IMR-90 (cell line): Measurements from ENCODE around the gene SKP1. TPM values are rescaled to one million over a fixed set of nuclear protein-coding genes. Genes with fewer than 3 reads are reported as not detected.

ENCODE experiments used
- ATAC-seq: fragments of 200-7000 bp; cut with Tn5 transposase; 2 replicates; pipeline ENCODE4 v1.9.1; 2020; ENCODE audit warnings: low read depth, mild to moderate bottlenecking, moderate library complexity
- BruUV-seq: library from RNA; stranded (reverse); fragments of 400-500 nt; replicated peaks from 2 replicates; lab custom pipeline; 2021; lab: Mats Ljungman, UMichigan
- CTCF ChIA-PET: fragments of 300-600 bp; formaldehyde crosslinking; extraction: SDS; loops from one replicate; lab custom pipeline; 2021; ENCODE audit warnings: antibody characterized with exemption; lab: Yijun Ruan, JAX
- POLR2A ChIA-PET: fragments of 300-600 bp; sonication (Branson Sonifier 250); formaldehyde crosslinking; loops from one replicate; lab custom pipeline; 2022; ENCODE audit warnings: antibody characterized with exemption; ENCODE audit not compliant: unreplicated experiment; lab: Charles Lee
- DNase-seq: peaks from one replicate; pipeline ENCODE4 v3.0.0; 2013
- H2AFZ ChIP-seq: replicated peaks from 2 replicates; pipeline ENCODE3; 2013; ENCODE audit warnings: low read length, mild to moderate bottlenecking; ENCODE audit not compliant: poor library complexity
- H2AK5ac ChIP-seq: 2 replicates; pipeline ENCODE4 v1.6.1; 2013; ENCODE audit warnings: low read depth, low read length, inconsistent platforms
- H2AK9ac ChIP-seq: replicated peaks from 2 replicates; pipeline ENCODE3; 2013; ENCODE audit warnings: mild to moderate bottlenecking, low read depth, low read length, moderate library complexity; ENCODE audit not compliant: poor library complexity
- H2BK120ac ChIP-seq: 2 replicates; pipeline ENCODE4 v1.6.1; 2013; ENCODE audit warnings: low read depth, low read length, inconsistent platforms
- H2BK15ac ChIP-seq: 3 replicates; pipeline ENCODE4 v1.6.1; 2013; ENCODE audit warnings: low read depth, low read length, inconsistent platforms
- H2BK20ac ChIP-seq: 2 replicates; pipeline ENCODE4 v1.6.1; 2013; ENCODE audit warnings: low read depth, mild to moderate bottlenecking, inconsistent platforms, low read length, moderate library complexity
- H2BK5ac ChIP-seq: 2 replicates; pipeline ENCODE4 v1.6.1; 2013; ENCODE audit warnings: mild to moderate bottlenecking, low read depth, low read length, inconsistent platforms; ENCODE audit not compliant: poor library complexity, severe bottlenecking
- H3K14ac ChIP-seq: replicated peaks from 2 replicates; pipeline ENCODE4 v1.6.1; 2013; ENCODE audit warnings: low read depth, low read length, inconsistent platforms
- H3K18ac ChIP-seq: 2 replicates; pipeline ENCODE4 v1.6.1; 2013; ENCODE audit warnings: low read depth, low read length, control low read depth
- H3K23ac ChIP-seq: 2 replicates; pipeline ENCODE4 v1.6.1; 2013; ENCODE audit warnings: low read depth, low read length, inconsistent platforms
- H3K27ac ChIP-seq: 2 replicates; pipeline ENCODE4 v1.5.1; 2013; ENCODE audit warnings: mild to moderate bottlenecking, control low read depth, low read length; ENCODE audit not compliant: insufficient read depth
- H3K27me3 ChIP-seq: 2 replicates; pipeline ENCODE4 v1.6.1; 2013; ENCODE audit warnings: low read length; ENCODE audit not compliant: control insufficient read depth, insufficient read depth
- H3K36me3 ChIP-seq: 2 replicates; pipeline ENCODE4 v1.6.1; 2013; ENCODE audit warnings: low read length, mixed read lengths; ENCODE audit not compliant: control insufficient read depth, insufficient read depth
- H3K4ac ChIP-seq: 2 replicates; pipeline ENCODE4 v1.6.1; 2013; ENCODE audit warnings: low read depth, low read length, inconsistent platforms
- H3K4me1 ChIP-seq: 2 replicates; pipeline ENCODE4 v1.6.1; 2013; ENCODE audit warnings: low read length, mixed read lengths; ENCODE audit not compliant: control insufficient read depth, insufficient read depth
- H3K4me2 ChIP-seq: 2 replicates; pipeline ENCODE4 v1.6.1; 2013; ENCODE audit warnings: low read depth, mild to moderate bottlenecking, control low read depth, low read length, moderate library complexity
- H3K4me3 ChIP-seq: 2 replicates; pipeline ENCODE4 v1.5.1; 2013; ENCODE audit warnings: low read depth, mild to moderate bottlenecking, control low read depth, low read length, moderate library complexity; ENCODE audit not compliant: insufficient read depth
- H3K56ac ChIP-seq: 2 replicates; pipeline ENCODE4 v1.6.1; 2013; ENCODE audit warnings: low read length, inconsistent platforms; ENCODE audit not compliant: insufficient read depth; ENCODE audit errors: extremely low read depth
- H3K79me1 ChIP-seq, 2 experiments: 2 replicates each; pipeline ENCODE4 v1.6.1; 2013; ENCODE audit warnings: low read length in 2 of 2, inconsistent platforms in 1 of 2, low read depth in 1 of 2
- H3K9ac ChIP-seq: 2 replicates; pipeline ENCODE4 v1.6.1; 2013; ENCODE audit warnings: low read depth, low read length, control low read depth
- H3K9me1 ChIP-seq: 2 replicates; pipeline ENCODE4 v1.6.1; 2013; ENCODE audit warnings: low read length, inconsistent platforms; ENCODE audit not compliant: insufficient read depth
- H3K9me3 ChIP-seq: 2 replicates; pipeline ENCODE4 v1.6.1; 2013; ENCODE audit warnings: low read length; ENCODE audit not compliant: control insufficient read depth, insufficient read depth
- H4K20me1 ChIP-seq: 2 replicates; pipeline ENCODE4 v1.6.1; 2013; ENCODE audit warnings: low read length, inconsistent platforms; ENCODE audit not compliant: insufficient read depth
- H4K5ac ChIP-seq: 2 replicates; pipeline ENCODE4 v1.6.1; 2013; ENCODE audit warnings: mild to moderate bottlenecking, low read depth, low read length, control low read depth
- H4K8ac ChIP-seq, 2 experiments: 2 replicates each; pipeline ENCODE4 v1.6.1; 2013; ENCODE audit warnings: low read depth in 2 of 2, low read length in 2 of 2, control low read depth in 1 of 2, inconsistent platforms in 1 of 2
- H4K91ac ChIP-seq: 2 replicates; pipeline ENCODE4 v1.6.1; 2013; ENCODE audit warnings: low read depth, low read length, inconsistent platforms; ENCODE audit not compliant: insufficient read depth
- NFE2L2 ChIP-seq: fragments of 150-350 bp; IDR thresholded peaks from 2 replicates; pipeline ENCODE4 v1.6.1; 2016; ENCODE audit warnings: low read depth, mild to moderate bottlenecking, low read length
- RAD21 ChIP-seq: IDR thresholded peaks from 2 replicates; pipeline ENCODE4 v1.6.1; 2012; ENCODE audit warnings: low read length, improper control_type of control experiment
- WGBS, 2 experiments: methylation state at CpG; one replicate each; pipeline versions ENCODE4 v1.1.5 to v1.1.7; 2013; ENCODE audit warnings: missing lambda C conversion rate in 2 of 2; ENCODE audit not compliant: insufficient read length in 1 of 2; ENCODE audit errors: extremely low coverage in 2 of 2; 5-methylcytosine and 5-hydroxymethylcytosine counted together
- dilution Hi-C: fragments of 300-500 bp; cut with HindIII; formaldehyde crosslinking; loops from one replicate; pipeline ENCODE4 v1.14.3; 2018; ENCODE audit warnings: low sequenced_read_pairs; ENCODE audit not compliant: unreplicated experiment
- in situ Hi-C: fragments of 300-500 bp; cut with MboI; formaldehyde crosslinking; loops from 3 replicates; pipeline ENCODE4 v1.14.3; 2019; ENCODE audit warnings: low sequenced_read_pairs, inconsistent platforms, mixed read lengths
- intact Hi-C: fragments of 100-400 bp; cut with micrococcal nuclease; formaldehyde crosslinking; loops from 2 replicates; pipeline ENCODE4 v1.10.0; 2022
- polyA plus RNA-seq, 3 experiments: library from polyadenylated mRNA; depleted of rRNA; stranded (reverse); fragments of >200 nt; gene quantifications; 2 replicates each; pipeline ENCODE4 v1.2.3, GENCODE V29; 2012; ENCODE audit warnings: low replicate concordance in 1 of 3
- total RNA-seq: library from RNA; depleted of rRNA; stranded (reverse); fragments of >200 nt; gene quantifications from 2 replicates; pipeline ENCODE4 v1.2.3, GENCODE V29; 2012

The SKP1 gene
- total and polyA plus RNA-seq, 2 of the 4 experiments (the other 2 are of a cell fraction) = 206 to 618 TPM

DNA sequence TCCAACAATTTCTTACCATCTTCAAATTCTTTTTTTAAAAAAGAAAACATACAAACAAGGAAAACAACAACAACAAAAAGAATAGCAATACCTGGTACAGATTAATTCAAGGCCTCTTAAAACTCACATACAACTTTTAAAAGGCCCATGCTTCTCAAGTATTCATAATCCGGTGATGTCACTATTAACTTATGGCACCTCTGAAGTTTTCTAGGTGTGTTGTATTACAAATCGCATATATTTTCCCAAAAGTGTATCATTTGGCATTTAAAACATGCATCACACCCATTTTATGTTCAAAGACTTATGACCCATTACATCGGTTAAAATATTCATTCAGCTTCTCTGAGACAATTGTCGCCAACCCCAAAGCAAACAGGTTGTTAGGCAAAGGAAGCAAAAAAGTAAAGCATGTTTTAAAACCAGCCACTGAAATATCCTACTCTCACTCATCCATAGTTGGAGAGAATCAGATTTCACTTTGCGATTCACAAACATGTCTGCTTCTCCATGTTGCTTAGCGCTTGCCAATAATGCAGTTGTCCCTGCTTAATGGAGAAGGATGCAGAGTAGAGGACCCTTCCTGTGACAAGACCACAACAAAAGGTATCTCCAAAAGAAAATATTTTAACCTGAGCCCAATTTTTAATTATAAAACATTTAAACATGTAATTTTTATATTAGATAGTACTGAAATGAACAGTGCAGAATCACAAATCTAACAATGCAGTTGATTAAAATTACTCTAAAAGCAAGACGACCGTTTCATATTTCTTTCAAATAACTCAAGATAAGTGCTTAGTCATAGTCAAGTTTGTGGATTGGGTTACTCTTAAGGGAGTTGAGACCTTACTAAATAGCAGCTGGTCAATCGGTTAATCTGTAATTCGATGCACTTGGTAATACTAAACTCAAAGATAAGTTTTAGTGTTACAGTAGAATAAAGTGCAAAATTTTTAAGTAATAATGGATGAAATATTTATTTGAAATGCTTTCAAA lies 1.6 kb downstream of the SKP1 start:
- H3K79me1 ChIP-seq = peaks cover 16 to 41% of the 10 kb centered on the region in 2 experiments
- 0 out of 2 replicates have a peak overlapping the region, but pooled peaks have one; percentile 70 for H3K56ac ChIP-seq
- no peak overlapping the region for H2BK120ac ChIP-seq
- BruUV-seq = no TSS peak
- H2AK5ac ChIP-seq = no peak overlapping the region
- in situ Hi-C loops (no loop called here), dilution Hi-C loops (no loop called here), intact Hi-C loops (loop anchor here (1.0 kb wide), 1 partner anchor 136 kb away; no protein-coding TSS in a partner anchor)
- CTCF ChIA-PET = interaction anchor here (1.4 to 1.7 kb wide), 2 partner anchors 116 to 412 kb away, joined by 3 to 5 read pairs; no protein-coding TSS in a partner anchor
- peak; percentile 82 for TF ChIP-seq NFE2L2
- no peak for TF ChIP-seq RAD21
- H2BK20ac ChIP-seq = no peak overlapping the region
- H3K23ac ChIP-seq = peak overlapping the region; percentile 57; the same call in 1 of the 2 replicates
- H3K4me2 ChIP-seq = peak overlapping the region; percentile 84
- no peaks in the 10 kb centered on the region for H3K9me3 ChIP-seq
- no peak overlapping the region for H2BK15ac ChIP-seq
- H3K14ac ChIP-seq = peak overlapping the region; percentile 11; the same call in 1 of the 2 replicates
- peak overlapping the region; percentile 90 for H2BK5ac ChIP-seq
- H3K27me3 ChIP-seq = no peaks in the 10 kb centered on the region
- ATAC-seq (peak; percentile 16; the same call in 1 of the 2 replicates), DNase-seq (peak; percentile 67)
- peak overlapping the region; percentile 45; the same call in 1 of the 2 replicates for H3K27ac ChIP-seq
- H4K91ac ChIP-seq = no peak overlapping the region
- peaks cover 8% of the 10 kb centered on the region; the same call in 1 of the 2 replicates for H3K9me1 ChIP-seq
- H3K9ac ChIP-seq = peak overlapping the region; percentile 95; the same call in 1 of the 2 replicates
- H3K4ac ChIP-seq = peak overlapping the region; percentile 14; the same call in 1 of the 2 replicates
- no peaks in the 10 kb centered on the region; the same call in 1 of the 2 replicates for H3K4me1 ChIP-seq
- peaks cover 20% of the 10 kb centered on the region for H3K36me3 ChIP-seq
- POLR2A ChIA-PET = no interaction called here
- peaks cover 49% of the 10 kb centered on the region for H4K20me1 ChIP-seq
- no peak overlapping the region for H3K18ac ChIP-seq
- H4K5ac ChIP-seq = no peak overlapping the region
- H3K4me3 ChIP-seq = peak overlapping the region; percentile 92
- WGBS, 2 experiments = no CpG with 5 or more reads among the region's 10 CpGs
- no peak overlapping the region for H2AFZ ChIP-seq
- no peak overlapping the region for H4K8ac ChIP-seq
- no peak overlapping the region for H2AK9ac ChIP-seq
